RWPE2 (cell line): ENCODE data around the gene RXFP2.

Source experiments
- ATAC-seq: fragments of 200-7000 bp; cut with Tn5 transposase; 3 replicates; pipeline ENCODE4 v1.9.1; 2021; ENCODE audit warnings: low read depth
- DNase-seq: peaks from one replicate; pipeline ENCODE4 v3.0.0-alpha.2; 2020; ENCODE audit warnings: low spot score
- H3K27ac ChIP-seq: fragments of 450-650 bp; 2 replicates; pipeline ENCODE4 v1.5.1; 2017; ENCODE audit warnings: mild to moderate bottlenecking; ENCODE audit not compliant: poor library complexity, severe bottlenecking
- H3K27me3 ChIP-seq: fragments of 250-450 bp; sonication (Bioruptor Pico); 2 replicates; pipeline ENCODE4 v1.5.1; 2021; ENCODE audit warnings: mild to moderate bottlenecking, moderate library complexity; ENCODE audit not compliant: insufficient read depth, poor library complexity, severe bottlenecking
- H3K36me3 ChIP-seq: fragments of 250-450 bp; sonication (Bioruptor Pico); 2 replicates; pipeline ENCODE4 v1.5.1; 2020; ENCODE audit warnings: low read depth, mild to moderate bottlenecking, moderate library complexity
- H3K4me1 ChIP-seq: fragments of 250-450 bp; sonication (Bioruptor Pico); 2 replicates; pipeline ENCODE4 v1.5.1; 2021; ENCODE audit warnings: mild to moderate bottlenecking, moderate library complexity; ENCODE audit not compliant: insufficient read depth, poor library complexity, severe bottlenecking
- H3K4me3 ChIP-seq: fragments of 250-450 bp; sonication (Bioruptor Pico); 2 replicates; pipeline ENCODE4 v1.5.1; 2021; ENCODE audit warnings: mild to moderate bottlenecking, moderate library complexity; ENCODE audit not compliant: severe bottlenecking
- H3K9me3 ChIP-seq: fragments of 250-450 bp; sonication (Bioruptor Pico); 2 replicates; pipeline ENCODE4 v1.5.1; 2021; ENCODE audit warnings: mild to moderate bottlenecking, moderate library complexity; ENCODE audit not compliant: severe bottlenecking
- CTCF ChIP-seq: fragments of 450-650 bp; IDR thresholded peaks from one replicate; pipeline ENCODE4 v1.5.1; 2017; ENCODE audit warnings: mild to moderate bottlenecking, moderate library complexity; ENCODE audit not compliant: poor library complexity, severe bottlenecking

The RXFP2 gene

GRCh38 chr13:31807090-31807541 is 67.8 kb downstream of the RXFP2 start:
- TF ChIP-seq CTCF = no peak
- H3K27me3 ChIP-seq = no peaks in the 10 kb centered on the region
- no peak for DNase-seq

GRCh38 chr13:31814536-31814935 is 75.2 kb downstream of the RXFP2 start:
- Histone ChIP-seq H3K4me1 (no peaks in the 10 kb centered on the region), H3K27me3 (no peaks in the 10 kb centered on the region), H3K4me3 (no peak overlapping the region), H3K36me3 (no peaks in the 10 kb centered on the region), H3K9me3 (no peaks in the 10 kb centered on the region), H3K27ac (no peak overlapping the region)
- no peak for DNase-seq
- ATAC-seq = no peak
- TF ChIP-seq CTCF = no peak

More at GRCh38 chr13:31807090-31807541, 67.8 kb downstream of the RXFP2 start:
- no peaks in the 10 kb centered on the region for H3K9me3 ChIP-seq
- H3K27ac ChIP-seq = no peak overlapping the region
- H3K4me1 ChIP-seq = no peaks in the 10 kb centered on the region
- H3K4me3 ChIP-seq = no peak overlapping the region
- peak; percentile 40; the same call in 2 of the 3 replicates for ATAC-seq
- H3K36me3 ChIP-seq = no peaks in the 10 kb centered on the region

- Histone ChIP-seq H3K36me3 (no peaks in the 10 kb centered on the region), H3K27me3 (no peaks in the 10 kb centered on the region), H3K27ac (no peak overlapping the region), H3K9me3 (no peaks in the 10 kb centered on the region), H3K4me1 (no peaks in the 10 kb centered on the region), H3K4me3 (no peak overlapping the region)
- ATAC-seq = no peak
- no peak for DNase-seq
- no peak for TF ChIP-seq CTCF
These were observed 76.2 kb downstream of the RXFP2 start for GRCh38 chr13:31815361-31816144.

GRCh38 chr13:31818236-31818635 is 78.9 kb downstream of the RXFP2 start:
- Histone ChIP-seq H3K4me1 (no peaks in the 10 kb centered on the region), H3K27ac (no peak overlapping the region), H3K4me3 (no peak overlapping the region), H3K9me3 (no peaks in the 10 kb centered on the region), H3K27me3 (no peaks in the 10 kb centered on the region), H3K36me3 (no peaks in the 10 kb centered on the region)
- no peak for TF ChIP-seq CTCF
- no peak for ATAC-seq
- DNase-seq = no peak
